A673 (cell line): ENCODE results near the gene ESRRB. TPM values are rescaled to one million over a fixed set of nuclear protein-coding genes. Genes with fewer than 3 reads are reported as not detected.

ENCODE experiments used
- BruUV-seq: library from RNA; stranded (reverse); fragments of 400-500 nt; replicated peaks from 2 replicates; lab custom pipeline; 2021; lab: Mats Ljungman, UMichigan
- CTCF ChIA-PET: fragments of 300-600 bp; sonication (Branson Sonifier 250); formaldehyde crosslinking; loops from one replicate; lab custom pipeline; 2022; ENCODE audit warnings: antibody characterized with exemption; lab: Charles Lee
- POLR2A ChIA-PET: fragments of 300-600 bp; sonication (Branson Sonifier 250); formaldehyde crosslinking; loops from one replicate; lab custom pipeline; 2022; ENCODE audit warnings: antibody characterized with exemption; ENCODE audit not compliant: low non-redundant PET; lab: Charles Lee
- DNase-seq: peaks from one replicate; pipeline ENCODE4 v3.0.0-alpha.2; 2015; ENCODE audit warnings: low spot score
- H3K27ac ChIP-seq: fragments of 200-600 bp; sonication (generic); 2 replicates; pipeline ENCODE4 v1.5.1; 2016; ENCODE audit warnings: mixed run types, low read depth, mild to moderate bottlenecking, mixed read lengths, antibody characterized with exemption, low read length; ENCODE audit not compliant: poor library complexity, severe bottlenecking
- H3K27me3 ChIP-seq: fragments of 200-600 bp; sonication (generic); replicated peaks from 2 replicates; pipeline ENCODE4 v1.6.1; 2017; ENCODE audit warnings: mixed run types, low read depth, mild to moderate bottlenecking, mixed read lengths, antibody characterized with exemption, low read length; ENCODE audit not compliant: insufficient read depth, poor library complexity
- H3K36me3 ChIP-seq: fragments of 200-600 bp; sonication (generic); 2 replicates; pipeline ENCODE4 v1.6.1; 2016; ENCODE audit warnings: mixed run types, mild to moderate bottlenecking, mixed read lengths, antibody characterized with exemption, low read length; ENCODE audit not compliant: insufficient read depth, poor library complexity, severe bottlenecking
- H3K4me1 ChIP-seq: fragments of 200-600 bp; sonication (generic); 2 replicates; pipeline ENCODE4 v1.6.1; 2017; ENCODE audit warnings: mixed run types, mild to moderate bottlenecking, mixed read lengths, antibody characterized with exemption, low read length; ENCODE audit not compliant: insufficient read depth, poor library complexity, severe bottlenecking
- H3K4me3 ChIP-seq: fragments of 200-600 bp; sonication (generic); 2 replicates; pipeline ENCODE4 v1.5.1; 2016; ENCODE audit warnings: low read depth, mixed run types, mild to moderate bottlenecking, mixed read lengths, low read length; ENCODE audit not compliant: poor library complexity, severe bottlenecking
- H3K9me3 ChIP-seq: fragments of 200-600 bp; sonication (generic); 2 replicates; pipeline ENCODE4 v1.6.1; 2016; ENCODE audit warnings: mixed run types, low read depth, mild to moderate bottlenecking, mixed read lengths, antibody characterized with exemption, low read length; ENCODE audit not compliant: poor library complexity, severe bottlenecking
- CTCF ChIP-seq: fragments of 300-800, 200-600 bp; sonication (generic); conservative IDR thresholded peaks from 2 replicates; pipeline ENCODE4 v1.5.1; 2017; ENCODE audit warnings: low read depth, mild to moderate bottlenecking, antibody characterized with exemption, low read length, moderate library complexity, mixed read lengths
- EZH2 ChIP-seq: fragments of 200-600 bp; sonication (generic); IDR thresholded peaks from 2 replicates; pipeline ENCODE4 v1.6.1; 2017; ENCODE audit warnings: borderline replicate concordance, low read depth, mild to moderate bottlenecking, mixed read lengths, antibody characterized with exemption, low read length; ENCODE audit not compliant: poor library complexity, severe bottlenecking
- intact Hi-C: fragments of 100-400 bp; cut with micrococcal nuclease; formaldehyde crosslinking; loops from one replicate; pipeline ENCODE4 v1.10.0; 2022; ENCODE audit not compliant: unreplicated experiment
- total RNA-seq: library from RNA; stranded (reverse); gene quantifications from 2 replicates; pipeline ENCODE4 v1.2.3, GENCODE V29; 2021

ESRRB gene
- total RNA-seq, 1 experiment from 2014 or later, result 0.47 TPM

- no TSS peak for BruUV-seq
- intact Hi-C loops, result no loop called here
- Histone ChIP-seq H3K9me3 (no peaks in the 10 kb centered on the region), H3K27me3 (peaks cover 34% of the 10 kb centered on the region), H3K36me3 (no peaks in the 10 kb centered on the region), H3K4me1 (no peaks in the 10 kb centered on the region), H3K4me3 (no peak overlapping the region), H3K27ac (no peak overlapping the region)
- TF ChIP-seq EZH2, result no peak
- no peak for TF ChIP-seq CTCF
- DNase-seq, result no peak
- ChIA-PET CTCF (no interaction called here), POLR2A (no interaction called here)
These were observed 20.2 kb upstream of the ESRRB start for GRCh38 chr14:76355771-76356170.

GRCh38 chr14:76371066-76371465, 4.9 kb upstream of the ESRRB start:
- intact Hi-C loops, result no loop called here
- no peak for DNase-seq
- H3K9me3 ChIP-seq, result no peaks in the 10 kb centered on the region
- ChIA-PET CTCF (no interaction called here), POLR2A (no interaction called here)
- TF ChIP-seq CTCF, result no peak
- TF ChIP-seq EZH2, result no peak
- peaks cover 53% of the 10 kb centered on the region for H3K27me3 ChIP-seq
- H3K4me1 ChIP-seq, result peaks cover under 1% of the 10 kb centered on the region
- no peak overlapping the region for H3K4me3 ChIP-seq
- H3K36me3 ChIP-seq, result no peaks in the 10 kb centered on the region
- no peak overlapping the region for H3K27ac ChIP-seq
- no TSS peak for BruUV-seq

GRCh38 chr14:76373456-76373855, 2.5 kb upstream of the ESRRB start:
- Histone ChIP-seq H3K4me3 (no peak overlapping the region), H3K27ac (no peak overlapping the region), H3K36me3 (no peaks in the 10 kb centered on the region), H3K4me1 (peaks cover 11% of the 10 kb centered on the region), H3K27me3 (peaks cover 74% of the 10 kb centered on the region), H3K9me3 (no peaks in the 10 kb centered on the region)
- TF ChIP-seq EZH2, result no peak
- no peak for TF ChIP-seq CTCF
- intact Hi-C loops, result no loop called here
- ChIA-PET CTCF (no interaction called here), POLR2A (interaction anchor here (0.7 kb wide), 1 partner anchor 78 kb away, joined by 6 read pairs; no protein-coding TSS in a partner anchor)
- DNase-seq, result no peak
- no TSS peak for BruUV-seq
